Measurements from ENCODE around the gene ITGA8. TPM values are rescaled to one million over a fixed set of nuclear protein-coding genes. Genes with fewer than 3 reads are reported as not detected.

ITGA8 gene
- total RNA-seq, 1 experiment from 2014 or later = 0.02 TPM

DNA sequence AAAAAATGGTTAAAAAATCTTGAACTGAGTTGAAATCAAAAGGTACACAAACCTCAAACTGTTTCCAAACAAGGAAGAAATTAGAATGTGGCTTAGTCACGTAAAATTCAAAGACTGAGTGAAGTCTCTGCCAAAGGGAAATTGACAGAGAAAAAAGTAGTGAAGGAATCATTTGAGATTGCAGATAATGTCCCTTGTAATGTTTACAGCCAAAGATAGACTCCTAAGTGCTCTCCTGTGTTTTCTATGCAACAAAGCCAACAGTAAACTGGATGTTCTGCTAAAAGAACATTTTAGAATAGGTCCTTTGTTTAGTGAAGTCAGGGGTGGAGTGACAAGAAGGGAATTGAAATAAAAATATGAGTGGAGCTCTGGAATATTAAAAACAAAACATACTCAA is 117.9 kb downstream of the ITGA8 start:
- RAD21 ChIA-PET (ENCODE audit: low non-redundant PET in 1 of 2, low total read pairs in 2 of 2, uncharacterized antibody in 2 of 2, unreplicated experiment in 2 of 2) = no interaction called here
- POLR2A ChIA-PET = no interaction called here
- Histone ChIP-seq H3K36me3 (ENCODE audit: control insufficient read depth in 1 of 2, insufficient read depth in 2 of 2, low read length in 2 of 2) (no peaks in the 10 kb centered on the region), H3K9ac (ENCODE audit: low read length) (no peak overlapping the region), H3K27ac (ENCODE audit: low read depth, low read length) (no peak overlapping the region), H2AFZ (ENCODE audit: low read depth, low read length, poor library complexity, severe bottlenecking) (no peak overlapping the region), H3K4me2 (ENCODE audit: low read length) (no peak overlapping the region), H3K9me3 (ENCODE audit: control insufficient read depth in 1 of 2, insufficient read depth in 1 of 2, low read depth in 1 of 2, low read length in 2 of 2) (no peaks in the 10 kb centered on the region), H3K4me3 (replicated peaks in 1 of 2; ENCODE audit: low read depth in 1 of 2, low read length in 2 of 2) (no peak overlapping the region), H4K20me1 (ENCODE audit: insufficient read depth) (no peaks in the 10 kb centered on the region; the same call in 1 of the 2 replicates), H3K79me2 (ENCODE audit: insufficient read depth, low read length) (no peaks in the 10 kb centered on the region), H3K9me2 (ENCODE audit: insufficient read depth) (no peaks in the 10 kb centered on the region), H3K4me1 (ENCODE audit: control insufficient read depth in 1 of 2, insufficient read depth in 2 of 2, low read length in 2 of 2) (no peaks in the 10 kb centered on the region), H3K27me3 (ENCODE audit: insufficient read depth, low read length) (peaks cover 87% of the 10 kb centered on the region)
- BruUV-seq (replicated peaks) = no TSS peak
- no peak for TF ChIP-seq EGR1 (IDR thresholded peaks at IDR 0.05; ENCODE audit: low read depth)
- intact Hi-C loops (cut with micrococcal nuclease) = no loop called here
- no peak for DNase-seq (ENCODE audit: low read depth, low spot score)
- ATAC-seq = no peak
- CTCF ChIA-PET = interaction anchor here (1.5 kb wide), 1 partner anchor 17 kb away, joined by 4 read pairs; no protein-coding TSS in a partner anchor

DNA sequence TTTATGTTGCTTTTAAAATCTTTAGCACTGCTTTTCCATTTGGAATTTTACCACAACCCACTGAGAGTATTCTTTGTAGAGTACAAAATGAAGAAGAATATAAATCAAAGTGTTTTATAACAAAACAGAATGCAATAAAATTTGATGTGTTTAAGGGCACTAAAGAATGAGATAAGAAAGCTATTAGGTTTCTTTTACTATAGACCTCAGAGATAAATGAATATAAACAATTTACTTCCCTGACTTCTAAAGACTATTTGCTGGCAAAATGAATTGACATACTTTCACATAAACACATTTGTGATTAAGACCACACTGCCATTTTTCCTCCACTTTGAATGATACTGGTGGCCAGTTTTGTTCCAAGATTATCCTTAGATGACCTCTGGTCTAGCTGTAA is 124.5 kb downstream of the ITGA8 start:
- Histone ChIP-seq H3K79me2 (ENCODE audit: insufficient read depth, low read length) (no peaks in the 10 kb centered on the region), H3K9ac (ENCODE audit: low read length) (no peak overlapping the region), H3K27me3 (ENCODE audit: insufficient read depth, low read length) (peaks cover 76% of the 10 kb centered on the region), H3K36me3 (ENCODE audit: control insufficient read depth in 1 of 2, insufficient read depth in 2 of 2, low read length in 2 of 2) (no peaks in the 10 kb centered on the region), H3K4me3 (replicated peaks in 1 of 2; ENCODE audit: low read depth in 1 of 2, low read length in 2 of 2) (no peak overlapping the region), H3K27ac (ENCODE audit: low read depth, low read length) (no peak overlapping the region), H3K9me2 (ENCODE audit: insufficient read depth) (no peaks in the 10 kb centered on the region), H3K9me3 (ENCODE audit: control insufficient read depth in 1 of 2, insufficient read depth in 1 of 2, low read depth in 1 of 2, low read length in 2 of 2) (no peaks in the 10 kb centered on the region), H3K4me2 (ENCODE audit: low read length) (no peak overlapping the region), H3K4me1 (ENCODE audit: control insufficient read depth in 1 of 2, insufficient read depth in 2 of 2, low read length in 2 of 2) (no peaks in the 10 kb centered on the region), H2AFZ (ENCODE audit: low read depth, low read length, poor library complexity, severe bottlenecking) (no peak overlapping the region), H4K20me1 (ENCODE audit: insufficient read depth) (no peaks in the 10 kb centered on the region; the same call in 1 of the 2 replicates)
- intact Hi-C loops (cut with micrococcal nuclease) = no loop called here
- ChIA-PET CTCF (interaction anchor here (1.6 kb wide), 1 partner anchor 10 kb away, joined by 5 read pairs; no protein-coding TSS in a partner anchor), POLR2A (no interaction called here), RAD21 (ENCODE audit: low non-redundant PET in 1 of 2, low total read pairs in 2 of 2, uncharacterized antibody in 2 of 2, unreplicated experiment in 2 of 2) (no interaction called here)
- no peak for ATAC-seq
- no TSS peak for BruUV-seq (replicated peaks)
- TF ChIP-seq ZNF274 (IDR thresholded peaks at IDR 0.05; ENCODE audit: low read depth, low read length) (no peak), CBX3 (IDR thresholded peaks at IDR 0.05; ENCODE audit: low read depth) (no peak), SRF (IDR thresholded peaks at IDR 0.05; ENCODE audit: low read depth) (no peak)
- TF ChIP-seq, protein P1, sequence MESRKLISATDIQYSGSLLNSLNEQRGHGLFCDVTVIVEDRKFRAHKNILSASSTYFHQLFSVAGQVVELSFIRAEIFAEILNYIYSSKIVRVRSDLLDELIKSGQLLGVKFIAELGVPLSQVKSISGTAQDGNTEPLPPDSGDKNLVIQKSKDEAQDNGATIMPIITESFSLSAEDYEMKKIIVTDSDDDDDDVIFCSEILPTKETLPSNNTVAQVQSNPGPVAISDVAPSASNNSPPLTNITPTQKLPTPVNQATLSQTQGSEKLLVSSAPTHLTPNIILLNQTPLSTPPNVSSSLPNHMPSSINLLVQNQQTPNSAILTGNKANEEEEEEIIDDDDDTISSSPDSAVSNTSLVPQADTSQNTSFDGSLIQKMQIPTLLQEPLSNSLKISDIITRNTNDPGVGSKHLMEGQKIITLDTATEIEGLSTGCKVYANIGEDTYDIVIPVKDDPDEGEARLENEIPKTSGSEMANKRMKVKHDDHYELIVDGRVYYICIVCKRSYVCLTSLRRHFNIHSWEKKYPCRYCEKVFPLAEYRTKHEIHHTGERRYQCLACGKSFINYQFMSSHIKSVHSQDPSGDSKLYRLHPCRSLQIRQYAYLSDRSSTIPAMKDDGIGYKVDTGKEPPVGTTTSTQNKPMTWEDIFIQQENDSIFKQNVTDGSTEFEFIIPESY (IDR thresholded peaks at IDR 0.05; ENCODE audit: extremely low read depth, insufficient replicate concordance, low read length) = no peak
- TF ChIP-seq, protein P2, sequence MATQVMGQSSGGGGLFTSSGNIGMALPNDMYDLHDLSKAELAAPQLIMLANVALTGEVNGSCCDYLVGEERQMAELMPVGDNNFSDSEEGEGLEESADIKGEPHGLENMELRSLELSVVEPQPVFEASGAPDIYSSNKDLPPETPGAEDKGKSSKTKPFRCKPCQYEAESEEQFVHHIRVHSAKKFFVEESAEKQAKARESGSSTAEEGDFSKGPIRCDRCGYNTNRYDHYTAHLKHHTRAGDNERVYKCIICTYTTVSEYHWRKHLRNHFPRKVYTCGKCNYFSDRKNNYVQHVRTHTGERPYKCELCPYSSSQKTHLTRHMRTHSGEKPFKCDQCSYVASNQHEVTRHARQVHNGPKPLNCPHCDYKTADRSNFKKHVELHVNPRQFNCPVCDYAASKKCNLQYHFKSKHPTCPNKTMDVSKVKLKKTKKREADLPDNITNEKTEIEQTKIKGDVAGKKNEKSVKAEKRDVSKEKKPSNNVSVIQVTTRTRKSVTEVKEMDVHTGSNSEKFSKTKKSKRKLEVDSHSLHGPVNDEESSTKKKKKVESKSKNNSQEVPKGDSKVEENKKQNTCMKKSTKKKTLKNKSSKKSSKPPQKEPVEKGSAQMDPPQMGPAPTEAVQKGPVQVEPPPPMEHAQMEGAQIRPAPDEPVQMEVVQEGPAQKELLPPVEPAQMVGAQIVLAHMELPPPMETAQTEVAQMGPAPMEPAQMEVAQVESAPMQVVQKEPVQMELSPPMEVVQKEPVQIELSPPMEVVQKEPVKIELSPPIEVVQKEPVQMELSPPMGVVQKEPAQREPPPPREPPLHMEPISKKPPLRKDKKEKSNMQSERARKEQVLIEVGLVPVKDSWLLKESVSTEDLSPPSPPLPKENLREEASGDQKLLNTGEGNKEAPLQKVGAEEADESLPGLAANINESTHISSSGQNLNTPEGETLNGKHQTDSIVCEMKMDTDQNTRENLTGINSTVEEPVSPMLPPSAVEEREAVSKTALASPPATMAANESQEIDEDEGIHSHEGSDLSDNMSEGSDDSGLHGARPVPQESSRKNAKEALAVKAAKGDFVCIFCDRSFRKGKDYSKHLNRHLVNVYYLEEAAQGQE (IDR thresholded peaks at IDR 0.05; ENCODE audit: low read depth) = no peak
- DNase-seq (ENCODE audit: low read depth, low spot score) = no peak
